NCI-H2081 treated with DMSO at 0.1 percent for 48 hours (cell line): ENCODE data around the gene C17orf107.
"Not testable (repeated sequence)": the region's sequence is repeated elsewhere in the genome, so short reads cannot be mapped to it uniquely, and the experiment has no call there.

Source experiments
- DNase-seq: peaks from one replicate; lab custom pipeline; 2025; lab: John Stamatoyannopoulos, UW

Gene C17orf107

GRCh38 chr17:4899341-4900230 is at the start of gene C17orf107:
TSS of gene C17orf107 (plus strand) at chr17:4899536. CDS start at chr17:4899763, 227 bp downstream.
- no peak for DNase-seq

GRCh38 chr17:4850246-4850645 is 49.1 kb upstream of the C17orf107 start:
- no peak for DNase-seq

GRCh38 chr17:4851084-4851483 is 48.3 kb upstream of the C17orf107 start:
- DNase-seq, result no peak

GRCh38 chr17:4852567-4853207 is 46.6 kb upstream of the C17orf107 start:
- DNase-seq, result no peak

GRCh38 chr17:4853208-4853671 is 46.1 kb upstream of the C17orf107 start:
- no peak for DNase-seq

GRCh38 chr17:4854111-4854681 is 45.1 kb upstream of the C17orf107 start:
- no peak for DNase-seq

GRCh38 chr17:4856271-4856936 is 42.9 kb upstream of the C17orf107 start:
- DNase-seq, result no peak

GRCh38 chr17:4856937-4857314 is 42.4 kb upstream of the C17orf107 start:
- no peak for DNase-seq

- DNase-seq, result not testable (repeated sequence)
These were observed 42.0 kb upstream of the C17orf107 start for GRCh38 chr17:4857347-4857746.

- DNase-seq, result no peak
These were observed 41.1 kb upstream of the C17orf107 start for GRCh38 chr17:4858068-4858881.

GRCh38 chr17:4858882-4859260 is 40.5 kb upstream of the C17orf107 start:
- DNase-seq, result no peak

GRCh38 chr17:4859816-4860625 is 39.3 kb upstream of the C17orf107 start:
- DNase-seq, result no peak

GRCh38 chr17:4860651-4861050 is 38.7 kb upstream of the C17orf107 start:
- no peak for DNase-seq

GRCh38 chr17:4861052-4861451 is 38.3 kb upstream of the C17orf107 start:
- no peak for DNase-seq

- no peak for DNase-seq
These were observed 36.6 kb upstream of the C17orf107 start for GRCh38 chr17:4862720-4863119.

GRCh38 chr17:4863321-4863720 is 36.0 kb upstream of the C17orf107 start:
- no peak for DNase-seq

GRCh38 chr17:4867535-4867934 is 31.8 kb upstream of the C17orf107 start:
- not testable (repeated sequence) for DNase-seq

- not testable (repeated sequence) for DNase-seq
These were observed 30.0 kb upstream of the C17orf107 start for GRCh38 chr17:4869058-4869998.

GRCh38 chr17:4870855-4871254 is 28.5 kb upstream of the C17orf107 start:
- DNase-seq, result no peak
